KBM-7 (cell line): Measurements from ENCODE around the gene HS3ST2.

Source experiments
- DNase-seq: peaks from one replicate; pipeline ENCODE4 v3.0.0-alpha.2; 2015
- in situ Hi-C: fragments of 300-500 bp; cut with MboI; formaldehyde crosslinking; loops from 2 replicates; pipeline ENCODE4 v1.14.3; 2020; ENCODE audit warnings: low sequenced_read_pairs, low pct_unique_long_range_greater_than_20kb, mixed read lengths

HS3ST2 gene

GRCh38 chr16:22813948-22814710 lies at the start of gene HS3ST2:
Gene HS3ST2, plus strand, starts transcription at chr16:22814162. Its CDS starts 449 bp downstream, at chr16:22814611.
- in situ Hi-C loops = no loop called here
- DNase-seq = no peak

DNA sequence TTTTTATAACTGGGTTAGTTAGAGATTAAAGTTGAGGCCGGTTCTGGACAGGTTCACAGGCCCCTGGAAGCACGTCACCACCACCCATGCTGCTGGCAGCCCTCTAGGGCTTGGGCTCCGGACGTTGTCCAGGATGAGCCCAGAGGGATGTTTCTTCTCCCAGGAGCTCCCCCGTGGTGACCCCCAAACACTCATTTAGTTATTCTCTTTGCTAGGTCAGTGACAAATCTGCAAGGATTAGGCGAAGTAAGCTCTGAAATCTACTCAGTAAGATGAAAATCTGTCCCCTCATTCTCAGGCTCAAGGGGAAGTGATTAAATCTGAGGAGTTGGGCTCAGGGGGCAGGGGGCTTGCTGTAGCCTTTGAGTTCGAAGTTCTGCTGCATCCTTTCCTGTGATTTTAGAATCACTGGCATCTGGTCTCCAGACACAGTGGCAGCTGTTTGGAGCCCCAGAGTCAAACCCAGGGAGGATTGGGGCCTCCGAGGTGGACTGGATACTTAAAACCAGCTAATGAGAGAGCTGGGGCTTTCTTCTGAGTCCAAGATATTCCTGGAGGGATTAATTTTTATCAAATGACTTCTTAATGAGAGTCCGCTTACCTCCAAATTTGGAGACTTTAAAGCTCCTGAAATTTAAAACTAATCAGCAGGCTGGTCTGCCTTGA lies 49.2 kb upstream of the HS3ST2 start:
- in situ Hi-C loops = no loop called here
- DNase-seq = no peak

DNA sequence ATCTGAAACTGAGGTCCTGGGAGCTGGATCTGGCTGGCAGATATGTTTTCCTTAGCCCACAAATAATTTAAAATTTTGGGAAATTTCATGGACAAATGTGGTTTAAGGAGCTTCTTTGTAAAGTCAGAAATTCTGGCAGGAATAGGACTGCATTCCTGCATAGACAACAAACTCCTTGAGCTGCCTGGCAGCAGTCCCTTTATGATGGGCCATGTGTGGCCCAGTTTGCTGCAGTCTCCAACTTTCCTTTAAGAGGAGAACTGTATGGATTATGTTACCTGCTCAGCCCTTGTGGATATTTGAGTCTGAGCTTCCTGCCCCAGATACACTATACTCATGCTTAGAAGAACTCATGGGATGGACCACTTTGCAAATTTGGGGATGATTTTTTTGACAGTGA lies 48.5 kb upstream of the HS3ST2 start:
- in situ Hi-C loops = no loop called here
- no peak for DNase-seq

DNA sequence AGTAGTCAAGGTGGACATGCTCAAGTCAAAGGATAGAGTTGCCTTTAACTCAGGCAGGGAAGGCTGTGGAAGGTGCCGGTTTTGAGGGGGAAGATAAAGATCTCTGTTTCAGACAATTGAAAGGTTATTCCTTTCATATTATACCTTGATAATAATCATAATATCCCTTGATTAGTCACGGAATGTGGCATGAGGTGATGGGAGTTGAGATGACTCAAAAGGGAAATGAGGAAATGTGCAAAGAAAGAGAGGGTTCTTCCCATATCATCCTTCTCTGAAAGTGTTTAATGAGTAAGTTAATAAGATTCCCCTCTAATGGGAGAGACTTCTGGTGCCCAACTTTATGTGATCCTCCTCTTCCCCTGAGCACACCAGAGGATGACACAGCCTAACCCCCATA lies 43.1 kb upstream of the HS3ST2 start:
- in situ Hi-C loops = loop anchor here (10.0 kb wide), 1 partner anchor 56 kb away; no protein-coding TSS in a partner anchor
- DNase-seq = no peak

- DNase-seq = no peak
- in situ Hi-C loops = loop anchor here (10.0 kb wide), 1 partner anchor 57 kb away; no protein-coding TSS in a partner anchor
Measured at GRCh38 chr16:22771551-22771950, 42.4 kb upstream of the HS3ST2 start.

GRCh38 chr16:22775220-22775922 lies 38.6 kb upstream of the HS3ST2 start:
- DNase-seq = no peak
- in situ Hi-C loops = loop anchor here (10.0 kb wide), 1 partner anchor 61 kb away; no protein-coding TSS in a partner anchor

DNA sequence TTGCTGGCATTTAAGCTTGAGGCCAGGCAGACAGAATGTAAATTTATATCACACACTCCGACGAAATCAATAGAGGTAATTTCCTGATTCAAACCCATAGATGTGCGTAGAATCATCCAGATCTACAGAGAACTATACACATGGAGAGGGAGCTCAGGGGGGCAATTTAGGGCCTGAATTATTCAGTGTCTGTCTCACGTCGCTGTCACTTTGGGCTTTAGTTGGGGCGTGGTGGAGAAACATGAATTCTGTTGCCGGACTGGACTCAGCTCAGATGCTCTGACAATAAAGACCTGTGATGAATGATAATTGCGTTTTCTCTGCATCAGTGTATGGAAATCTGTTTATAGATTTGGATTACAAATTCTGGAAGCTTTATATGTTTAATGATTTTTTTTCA lies 32.5 kb upstream of the HS3ST2 start:
- DNase-seq = no peak
- in situ Hi-C loops = no loop called here

- in situ Hi-C loops = no loop called here
Measured at GRCh38 chr16:22782314-22782713, 31.6 kb upstream of the HS3ST2 start.

DNA sequence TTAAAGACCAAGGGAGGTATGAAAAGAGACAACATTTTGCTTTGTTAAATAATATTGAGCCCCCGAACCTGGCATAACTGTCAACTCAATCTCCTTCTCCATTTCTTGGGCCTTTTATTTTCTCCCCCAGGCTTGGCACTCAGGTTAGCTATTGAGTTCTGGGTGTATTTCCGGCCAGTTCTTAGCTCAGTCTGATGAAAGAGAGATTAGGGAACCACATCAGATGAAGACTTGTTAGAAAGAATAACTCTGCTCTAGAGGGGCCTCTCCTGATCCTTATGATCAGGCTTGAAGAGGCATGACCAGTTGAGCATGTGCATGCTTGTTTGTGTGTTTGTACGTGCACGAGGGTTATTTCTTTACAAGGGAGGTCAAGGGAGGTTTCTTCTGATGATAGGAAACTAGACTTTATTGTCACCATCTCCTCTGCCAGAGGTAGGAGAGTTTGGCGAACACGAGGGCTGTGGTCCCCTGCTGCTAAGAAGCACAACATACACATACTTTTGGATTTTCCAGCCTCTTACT lies 29.2 kb upstream of the HS3ST2 start:
- in situ Hi-C loops = no loop called here
- DNase-seq = peak; percentile 48

More at GRCh38 chr16:22782314-22782713, 31.6 kb upstream of the HS3ST2 start:
- peak; percentile 48 for DNase-seq

DNA sequence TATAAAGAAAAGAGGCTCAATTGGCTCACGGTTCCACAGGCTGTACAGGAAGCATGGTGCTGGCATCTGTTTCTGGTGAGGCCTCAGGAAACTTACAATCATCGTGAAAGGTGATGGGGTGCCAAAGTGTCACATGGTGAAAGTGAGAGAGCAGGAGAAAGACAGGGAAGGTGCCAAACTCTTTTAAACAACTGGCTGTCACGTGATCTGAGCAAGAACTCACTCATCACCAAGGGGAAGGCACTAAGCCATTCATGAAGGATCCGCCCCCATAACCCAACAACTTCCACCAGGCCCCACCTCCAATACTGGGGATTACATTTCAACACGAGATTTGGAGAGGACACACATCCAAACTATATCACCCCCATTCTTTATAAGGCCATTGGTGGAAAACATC lies 28.4 kb upstream of the HS3ST2 start:
- DNase-seq = no peak
- in situ Hi-C loops = no loop called here

DNA sequence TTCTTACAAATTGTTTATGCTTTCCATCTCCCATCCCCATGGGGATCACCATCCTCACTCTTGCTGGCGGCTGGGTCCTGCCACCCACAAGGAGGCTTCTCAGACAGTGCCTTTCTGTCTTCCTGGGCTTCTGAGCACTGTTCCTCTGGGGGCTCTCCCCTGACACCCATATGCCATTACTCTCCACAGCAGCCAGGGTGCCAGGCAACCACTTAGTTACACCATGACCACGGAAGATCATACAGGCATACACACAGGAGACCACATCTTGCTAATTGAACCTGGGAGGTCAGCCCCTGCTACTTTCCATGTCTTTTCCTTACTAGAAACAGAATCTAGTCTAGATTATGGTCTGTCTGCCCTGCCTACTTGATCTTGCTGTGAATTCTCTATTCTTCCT lies 27.7 kb upstream of the HS3ST2 start:
- in situ Hi-C loops = no loop called here
- no peak for DNase-seq

DNA sequence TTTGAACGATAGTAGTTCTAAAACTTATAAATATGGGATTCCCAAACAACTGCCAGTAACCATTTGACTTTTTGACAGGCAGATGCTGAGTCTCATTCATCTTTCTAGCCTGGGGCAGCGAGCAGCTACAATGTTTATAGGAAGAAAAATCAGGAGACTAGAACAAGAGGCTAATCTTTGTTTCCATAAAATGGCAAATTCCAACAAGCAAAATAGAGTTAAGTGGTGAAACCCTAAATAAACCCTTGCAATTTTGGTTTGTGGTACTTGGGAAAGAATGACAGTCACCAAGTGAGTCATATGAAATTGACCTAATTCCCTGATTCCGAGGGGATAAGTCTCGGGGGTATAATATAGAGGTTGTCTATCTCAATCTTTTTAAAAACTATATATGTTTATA lies 27.3 kb upstream of the HS3ST2 start:
- DNase-seq = no peak
- in situ Hi-C loops = no loop called here

DNA sequence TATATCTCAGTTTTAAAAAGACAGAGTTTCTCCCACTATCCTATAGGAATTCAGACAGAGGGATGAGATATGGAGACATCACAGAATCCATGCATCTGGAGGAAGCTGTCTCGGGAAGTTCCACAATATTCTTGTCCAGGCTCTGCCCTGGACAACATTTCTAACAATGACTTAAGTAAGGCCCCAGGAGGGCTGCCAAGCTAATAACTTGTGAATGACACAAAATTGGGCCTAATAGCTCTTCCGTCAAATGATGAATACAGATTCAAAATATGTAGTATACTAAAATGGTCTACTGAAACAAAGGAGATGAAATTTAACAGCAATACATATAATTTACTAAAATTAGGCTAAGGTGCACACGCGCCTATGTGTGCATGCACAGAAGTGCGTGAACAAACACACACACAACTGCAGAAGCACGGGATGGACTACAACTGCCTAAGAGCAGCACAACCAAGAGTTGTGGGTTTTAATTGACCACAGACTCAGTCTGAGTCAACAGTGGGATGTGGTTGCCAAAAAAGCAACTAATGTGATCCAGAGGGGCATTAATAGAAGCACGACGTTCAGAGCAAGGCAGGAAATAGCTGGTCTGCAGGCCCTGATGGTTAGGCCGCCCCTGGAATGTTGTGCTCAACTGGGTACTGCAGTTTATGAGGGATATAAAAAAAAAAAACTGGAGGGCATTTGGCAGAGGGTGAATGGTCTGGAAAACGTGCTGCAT lies 26.3 kb upstream of the HS3ST2 start:
- peak; percentile 81 for DNase-seq
- in situ Hi-C loops = no loop called here

- DNase-seq = no peak
- in situ Hi-C loops = no loop called here
Measured at GRCh38 chr16:22788193-22788530, 25.8 kb upstream of the HS3ST2 start.

GRCh38 chr16:22789281-22789945 lies 24.5 kb upstream of the HS3ST2 start:
- in situ Hi-C loops = no loop called here
- DNase-seq = no peak

GRCh38 chr16:22797551-22797950 lies 16.4 kb upstream of the HS3ST2 start:
- DNase-seq = no peak
- in situ Hi-C loops = no loop called here

DNA sequence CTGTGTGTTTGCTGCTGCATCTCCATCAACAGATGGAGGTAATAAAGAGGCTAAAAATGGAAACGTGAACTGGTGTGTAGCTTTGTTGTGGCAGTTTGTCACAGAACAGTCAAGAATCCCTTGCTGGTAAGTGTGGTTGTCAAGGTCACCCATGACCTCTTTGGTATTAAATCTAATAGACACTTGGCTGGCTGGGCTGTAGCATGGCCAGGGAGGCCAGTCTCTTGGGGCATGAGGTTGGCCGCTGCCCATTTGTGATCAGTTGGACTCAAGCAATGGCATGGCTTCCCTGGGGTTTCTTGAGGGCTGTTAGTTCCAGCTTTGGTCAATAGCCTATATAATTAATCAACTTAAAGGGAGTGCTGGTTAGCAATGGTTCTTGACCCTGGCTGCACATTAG lies 14.8 kb upstream of the HS3ST2 start:
- in situ Hi-C loops = no loop called here
- no peak for DNase-seq

GRCh38 chr16:22804893-22805292 lies 9.1 kb upstream of the HS3ST2 start:
- in situ Hi-C loops = no loop called here
- no peak for DNase-seq

DNA sequence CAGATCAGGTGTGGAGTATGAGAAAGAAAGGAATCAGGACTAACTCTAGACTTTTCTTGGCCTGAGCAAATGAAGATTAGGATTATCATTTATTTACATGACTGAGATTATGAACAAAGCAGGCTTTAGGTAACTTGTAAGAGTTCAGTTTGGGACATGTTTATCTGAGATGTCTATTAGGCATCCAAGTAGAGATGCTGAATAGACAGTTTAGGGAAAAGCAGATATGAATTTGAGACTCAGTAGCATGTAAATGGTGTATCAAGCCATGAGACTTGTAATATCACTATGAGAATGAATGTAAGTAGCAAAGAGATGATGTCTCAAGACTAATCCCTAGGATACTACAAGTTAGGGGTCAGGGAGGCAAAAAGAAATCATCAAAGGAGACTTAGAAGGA lies 8.6 kb upstream of the HS3ST2 start:
- DNase-seq = no peak
- in situ Hi-C loops = no loop called here
